K562 treated with DMSO at 1 percent for 48 hours (cell line): Measurements from ENCODE around the gene CCR5. TPM values are rescaled to one million over a fixed set of nuclear protein-coding genes. Genes with fewer than 3 reads are reported as not detected.

Source experiments
- total RNA-seq: library from RNA; unstranded; fragments of 300-600 nt; gene quantifications from 2 replicates; pipeline ENCODE4 v1.2.3, GENCODE V29; 2022; ENCODE audit warnings: low replicate concordance; ENCODE audit errors: extremely low read depth

CCR5 gene
- total RNA-seq: not detected in 2 replicates

GRCh38 chr3:46370839-46371518 lies at the start of gene CCR5:
Gene CCR5, plus strand, starts transcription at chr3:46370946. Its CDS starts 1,957 bp downstream, at chr3:46372903.

GRCh38 chr3:46353647-46354410 lies 16.9 kb upstream of the CCR5 start, which contains the start of gene CCR2:
Gene CCR2, plus strand, starts transcription at chr3:46354111. Its CDS starts 3,417 bp downstream, at chr3:46357528.

GRCh38 chr3:46406788-46407611 lies 36.3 kb downstream of the CCR5 start, which contains the start of the genes CCR5AS and CCRL2:
Gene CCR5AS, minus strand, starts transcription at chr3:46407066.
Gene CCRL2, plus strand, starts transcription at chr3:46407259. Its CDS starts 821 bp downstream, at chr3:46408080.

Other genes with a start within 250 kb of the CCR5 start
- gene CCR1, start 162.6 kb upstream of the CCR5 start, total RNA-seq: not detected in 2 replicates
- gene CCR3, start 128.5 kb upstream of the CCR5 start, total RNA-seq: not detected in 2 replicates
- gene CCR2, start 16.8 kb upstream of the CCR5 start, total RNA-seq: not detected in 2 replicates
- gene CCRL2, start 36.3 kb downstream of the CCR5 start, total RNA-seq: not detected in 2 replicates
- not detected in 2 replicates for gene LTF, start 94.0 kb downstream of the CCR5 start, total RNA-seq
- not detected in 2 replicates for gene RTP3, start 127.0 kb downstream of the CCR5 start, total RNA-seq
- gene LRRC2, start 195.4 kb downstream of the CCR5 start, total RNA-seq: not detected in 2 replicates
- gene FAM240A, start 241.6 kb downstream of the CCR5 start, total RNA-seq: not detected in 2 replicates